Measurements from ENCODE around the gene GDA.

- no peak for TF ChIP-seq POLR2A (IDR thresholded peaks at IDR 0.05; ENCODE audit: low read length)
- no peak for TF ChIP-seq GATA1 (IDR thresholded peaks at IDR 0.05; ENCODE audit: low read depth, low read length)
These were observed 61.3 kb downstream of the GDA start for GRCh38 chr9:72210522-72210921.

Data from erythroblast (primary cell).